ENCODE results near the gene PIEZO1.

Gene PIEZO1

GRCh38 chr16:88722784-88723506 lies 62.1 kb downstream of the PIEZO1 start:
- TF ChIP-seq GATA2 (IDR thresholded peaks at IDR 0.05; ENCODE audit: low read depth, low read length), result no peak
- TF ChIP-seq GATA3 (IDR thresholded peaks at IDR 0.05; ENCODE audit: low read depth, low read length), result no peak

- TF ChIP-seq GATA2 (IDR thresholded peaks at IDR 0.05; ENCODE audit: low read depth, low read length) (no peak), GATA3 (IDR thresholded peaks at IDR 0.05; ENCODE audit: low read depth, low read length) (no peak)
Measured at GRCh38 chr16:88721815-88722755, 62.9 kb downstream of the PIEZO1 start.

- no peak for TF ChIP-seq GATA2 (IDR thresholded peaks at IDR 0.05; ENCODE audit: low read depth, low read length)
- TF ChIP-seq GATA3 (IDR thresholded peaks at IDR 0.05; ENCODE audit: low read depth, low read length), result no peak
Measured at GRCh38 chr16:88721236-88721635, 63.8 kb downstream of the PIEZO1 start.

GRCh38 chr16:88720396-88720970 lies 64.5 kb downstream of the PIEZO1 start:
- TF ChIP-seq GATA3 (IDR thresholded peaks at IDR 0.05; ENCODE audit: low read depth, low read length) (no peak), GATA2 (IDR thresholded peaks at IDR 0.05; ENCODE audit: low read depth, low read length) (no peak)

GRCh38 chr16:88719933-88720296 lies 65.1 kb downstream of the PIEZO1 start:
- TF ChIP-seq GATA3 (IDR thresholded peaks at IDR 0.05; ENCODE audit: low read depth, low read length), result no peak
- TF ChIP-seq GATA2 (IDR thresholded peaks at IDR 0.05; ENCODE audit: low read depth, low read length), result no peak

- TF ChIP-seq GATA2 (IDR thresholded peaks at IDR 0.05; ENCODE audit: low read depth, low read length) (no peak), GATA3 (IDR thresholded peaks at IDR 0.05; ENCODE audit: low read depth, low read length) (no peak)
Measured at GRCh38 chr16:88719267-88719932, 65.6 kb downstream of the PIEZO1 start.

- TF ChIP-seq GATA3 (IDR thresholded peaks at IDR 0.05; ENCODE audit: low read depth, low read length) (no peak), GATA2 (IDR thresholded peaks at IDR 0.05; ENCODE audit: low read depth, low read length) (no peak)
Measured at GRCh38 chr16:88718178-88718577, 66.8 kb downstream of the PIEZO1 start.

- TF ChIP-seq GATA3 (IDR thresholded peaks at IDR 0.05; ENCODE audit: low read depth, low read length) (no peak), GATA2 (IDR thresholded peaks at IDR 0.05; ENCODE audit: low read depth, low read length) (no peak)
Measured at GRCh38 chr16:88716601-88717001, 68.4 kb downstream of the PIEZO1 start.

- TF ChIP-seq GATA3 (IDR thresholded peaks at IDR 0.05; ENCODE audit: low read depth, low read length), result no peak
- TF ChIP-seq GATA2 (IDR thresholded peaks at IDR 0.05; ENCODE audit: low read depth, low read length), result no peak
Measured at GRCh38 chr16:88716201-88716600, 68.8 kb downstream of the PIEZO1 start.

- TF ChIP-seq GATA2 (IDR thresholded peaks at IDR 0.05; ENCODE audit: low read depth, low read length) (no peak), GATA3 (IDR thresholded peaks at IDR 0.05; ENCODE audit: low read depth, low read length) (no peak)
Measured at GRCh38 chr16:88715312-88716190, 69.5 kb downstream of the PIEZO1 start.

- TF ChIP-seq GATA2 (IDR thresholded peaks at IDR 0.05; ENCODE audit: low read depth, low read length), result no peak
- no peak for TF ChIP-seq GATA3 (IDR thresholded peaks at IDR 0.05; ENCODE audit: low read depth, low read length)
Measured at GRCh38 chr16:88714420-88715302, 70.4 kb downstream of the PIEZO1 start.
